NCI-H82 treated with DMSO at 0.1 percent for 48 hours (cell line): ENCODE data around the gene ASB2.

ENCODE experiments used
- DNase-seq: peaks from one replicate; lab custom pipeline; 2025; ENCODE audit not compliant: unreplicated experiment; lab: John Stamatoyannopoulos, UW

Gene ASB2

DNA sequence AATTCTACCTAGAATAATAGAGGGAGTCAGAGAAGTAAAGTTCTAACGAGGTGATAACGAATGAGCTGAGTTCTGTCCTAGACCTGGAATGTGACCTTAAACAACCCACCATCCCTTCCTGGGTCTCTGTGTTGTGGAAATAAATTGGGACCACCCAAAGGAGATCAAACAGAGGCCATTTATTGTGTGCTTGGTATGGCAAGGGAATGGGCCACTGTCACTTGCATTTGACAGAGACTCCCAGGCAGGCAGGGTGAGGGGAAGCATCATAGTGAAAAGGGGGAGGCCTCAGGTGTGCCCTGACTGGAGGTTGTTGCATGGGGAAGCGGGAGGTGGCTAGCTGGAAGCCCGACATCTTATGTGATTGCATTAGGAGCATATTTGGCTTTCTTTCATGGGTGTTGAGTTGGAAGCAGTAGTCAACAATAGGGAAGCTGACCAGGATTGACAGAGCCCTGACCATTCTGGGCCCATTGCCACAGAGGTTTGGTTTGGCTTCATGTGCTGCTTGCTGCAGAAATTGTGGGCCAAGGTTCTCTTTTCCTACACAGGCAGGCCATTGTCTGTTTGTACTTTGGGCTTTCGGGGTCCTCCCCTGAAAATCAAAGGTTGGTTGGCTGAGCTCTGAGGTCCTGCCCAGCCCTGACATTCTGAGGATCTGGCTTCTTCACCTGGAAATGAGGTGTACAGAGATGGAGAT, 66.8 kb downstream of the ASB2 start:
- no peak for DNase-seq

DNA sequence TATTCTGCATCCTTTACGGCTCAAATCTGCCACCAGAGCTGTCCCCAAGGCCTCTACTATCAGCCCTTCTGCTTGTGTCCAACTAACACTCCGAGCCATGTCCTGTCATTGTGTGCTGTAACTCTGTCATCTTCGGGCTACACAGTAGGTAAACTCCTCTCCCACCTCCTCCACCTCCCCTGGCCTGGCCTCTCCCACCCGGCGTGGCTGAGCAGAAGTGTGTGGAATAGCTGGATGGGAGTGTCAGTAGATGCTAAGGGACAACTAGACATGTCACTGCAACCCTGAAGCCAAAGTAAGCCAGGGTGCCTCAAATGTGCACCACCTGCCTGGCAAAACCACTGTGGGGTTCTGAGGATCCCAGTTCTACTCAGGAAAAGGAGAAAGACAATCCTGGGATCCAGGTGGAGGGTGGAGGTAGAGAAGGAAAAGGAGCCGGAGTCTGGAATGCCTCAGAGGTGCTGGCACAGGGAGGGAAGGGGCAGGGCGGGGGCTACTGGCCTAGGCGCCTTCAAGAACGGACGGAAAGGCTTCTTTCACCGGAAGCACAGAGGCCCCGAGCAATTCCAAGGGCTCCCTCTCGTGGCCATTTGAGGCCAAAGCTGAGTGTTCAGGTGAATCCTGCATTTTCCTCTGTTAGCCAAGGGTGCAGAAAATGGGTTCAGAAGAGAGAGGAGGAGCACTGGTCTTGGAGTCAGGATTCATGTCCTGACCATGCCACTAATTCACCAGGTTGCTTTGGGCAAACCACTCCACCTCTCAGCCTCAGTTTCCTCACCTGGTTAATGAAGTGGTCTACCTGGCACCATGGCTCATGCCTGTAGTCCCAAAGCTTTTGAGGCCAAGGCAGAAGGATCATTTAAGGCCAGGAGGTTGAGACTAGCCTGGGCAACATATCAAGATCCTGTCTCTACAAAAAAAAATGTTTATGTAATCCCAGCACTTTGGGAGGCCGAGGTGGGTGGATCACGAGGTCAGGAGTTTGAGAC, 69.7 kb downstream of the ASB2 start:
- DNase-seq: peak; percentile 14

DNA sequence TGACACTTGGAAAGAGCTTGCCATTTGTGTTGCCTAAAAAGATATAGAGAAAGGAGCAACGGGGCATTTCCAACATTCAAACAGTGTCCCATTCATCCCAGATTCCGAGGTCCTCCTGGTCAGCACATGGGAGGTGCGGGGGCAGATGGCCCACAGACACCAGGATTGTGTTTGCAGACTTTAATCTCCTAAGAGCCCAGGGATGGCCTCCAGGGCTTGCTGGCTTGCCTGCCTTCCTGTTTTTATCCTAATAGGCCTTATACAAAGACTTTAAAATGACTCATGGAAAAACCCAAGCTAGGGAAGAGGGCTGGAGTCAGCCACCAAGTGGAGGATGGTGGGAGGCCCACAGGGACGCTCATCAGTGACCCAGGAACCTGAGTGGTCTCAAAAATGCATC, 70.7 kb downstream of the ASB2 start:
- peak; percentile 17 for DNase-seq

DNA sequence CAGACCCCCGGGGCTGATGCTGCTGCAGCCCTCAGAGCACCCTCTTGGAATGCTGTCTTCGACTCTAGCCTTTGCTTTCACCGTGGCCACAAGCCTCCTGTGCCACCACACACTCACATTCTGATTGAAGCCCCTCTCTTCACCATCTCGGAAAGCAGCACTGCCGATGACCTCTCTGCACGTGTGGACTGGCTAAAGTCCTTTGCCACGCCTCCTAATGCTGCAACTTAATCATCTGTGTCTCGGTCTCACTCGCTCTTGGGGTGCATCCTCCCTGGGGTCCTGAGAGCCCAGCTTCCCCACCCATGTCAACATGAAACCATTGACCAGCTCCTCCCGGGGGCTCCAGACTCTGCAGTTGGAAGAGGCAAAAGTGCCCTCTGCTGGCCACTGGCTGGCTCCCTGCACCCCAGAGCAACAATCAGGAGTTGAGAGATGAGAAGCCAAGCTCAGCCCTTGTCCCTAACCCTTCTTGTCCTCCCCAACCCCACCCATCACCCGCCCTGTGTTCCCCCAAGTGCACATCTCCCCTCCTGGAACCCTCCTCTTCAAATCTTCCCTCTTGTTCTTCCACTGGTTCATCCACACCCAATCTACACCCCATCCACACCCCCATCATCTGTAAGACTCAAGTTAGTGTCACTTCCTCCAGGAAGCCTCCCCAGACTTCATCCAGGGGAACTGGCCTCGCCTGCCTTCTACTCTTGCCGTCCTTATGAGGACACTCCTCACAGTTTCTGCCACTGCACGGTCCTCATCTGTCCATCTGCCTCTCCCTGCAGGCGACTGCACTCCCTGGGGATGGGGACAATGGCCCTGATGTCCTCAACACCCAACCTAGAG, 72.8 kb downstream of the ASB2 start:
- no peak for DNase-seq

DNA sequence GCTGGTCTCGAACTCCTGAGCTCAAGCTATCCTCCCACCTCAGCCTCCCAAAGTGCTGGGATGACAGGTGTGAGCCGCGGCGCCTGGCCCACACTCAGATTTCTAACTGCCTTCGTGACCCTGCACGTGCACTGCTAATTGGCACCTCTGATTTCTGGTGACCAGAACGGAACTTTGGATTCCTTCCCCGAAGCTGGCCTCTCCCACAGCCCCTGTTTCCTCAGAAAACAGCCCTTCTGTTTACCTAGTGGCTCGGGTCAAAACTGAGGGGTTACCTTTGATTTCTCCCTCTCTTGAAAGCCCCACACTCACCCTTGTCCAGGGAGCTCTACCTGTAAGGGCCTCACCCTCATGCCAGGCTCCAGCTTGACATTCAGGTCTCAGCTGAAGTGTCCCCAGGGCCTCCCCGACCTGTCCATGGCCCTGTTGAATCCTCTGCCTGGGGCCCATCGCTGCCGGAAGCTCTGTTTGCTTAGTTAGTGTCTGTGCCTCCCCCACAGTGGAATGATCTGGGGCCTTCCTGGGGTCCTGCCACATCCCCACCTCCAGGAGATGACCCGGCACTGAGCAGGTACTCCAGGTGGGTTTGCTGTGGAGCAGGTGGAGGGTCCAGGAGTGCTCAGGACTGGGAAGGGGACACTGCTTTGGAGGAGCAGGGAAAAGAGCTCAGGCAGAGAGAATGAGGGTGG, 73.6 kb downstream of the ASB2 start:
- DNase-seq: no peak

DNA sequence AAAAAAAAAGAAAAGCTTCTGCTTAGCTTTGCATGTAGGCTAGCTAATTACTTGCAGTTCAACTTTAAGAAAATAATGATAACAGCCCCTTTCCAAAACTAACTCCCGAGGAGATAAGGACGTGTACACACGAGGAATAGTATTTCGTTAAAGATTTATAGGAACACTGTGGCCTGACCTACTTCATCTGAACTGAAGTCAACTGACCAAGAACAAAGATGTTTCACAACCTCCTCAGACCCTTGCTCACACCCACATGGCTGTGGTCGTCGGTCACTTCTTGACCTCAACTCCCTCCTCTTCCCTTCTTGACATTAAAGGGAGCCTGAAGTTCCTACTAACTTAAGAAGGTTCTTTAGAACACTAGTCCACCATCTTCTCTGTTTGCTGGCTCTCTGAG, 74.6 kb downstream of the ASB2 start:
- DNase-seq: no peak

DNA sequence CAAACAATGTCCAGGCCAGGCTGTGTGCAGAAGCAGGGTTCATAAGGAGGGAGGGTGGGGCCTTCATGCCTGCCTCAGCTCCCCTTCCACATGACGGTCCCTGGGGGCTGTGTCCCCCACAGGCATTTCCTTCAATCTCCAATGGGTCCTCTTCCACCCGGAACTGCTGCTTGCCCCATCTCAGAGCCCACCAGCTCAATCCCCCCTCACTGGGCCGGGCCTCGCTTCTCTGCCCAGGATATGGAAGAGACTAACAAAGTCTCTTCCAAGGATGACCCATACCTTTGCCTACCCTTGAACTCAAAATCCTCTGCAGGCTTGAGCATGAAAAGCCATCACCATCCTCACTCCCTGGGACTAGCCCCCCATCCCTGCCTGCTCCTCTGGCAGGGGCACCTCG, 77.6 kb downstream of the ASB2 start:
- DNase-seq: no peak

DNA sequence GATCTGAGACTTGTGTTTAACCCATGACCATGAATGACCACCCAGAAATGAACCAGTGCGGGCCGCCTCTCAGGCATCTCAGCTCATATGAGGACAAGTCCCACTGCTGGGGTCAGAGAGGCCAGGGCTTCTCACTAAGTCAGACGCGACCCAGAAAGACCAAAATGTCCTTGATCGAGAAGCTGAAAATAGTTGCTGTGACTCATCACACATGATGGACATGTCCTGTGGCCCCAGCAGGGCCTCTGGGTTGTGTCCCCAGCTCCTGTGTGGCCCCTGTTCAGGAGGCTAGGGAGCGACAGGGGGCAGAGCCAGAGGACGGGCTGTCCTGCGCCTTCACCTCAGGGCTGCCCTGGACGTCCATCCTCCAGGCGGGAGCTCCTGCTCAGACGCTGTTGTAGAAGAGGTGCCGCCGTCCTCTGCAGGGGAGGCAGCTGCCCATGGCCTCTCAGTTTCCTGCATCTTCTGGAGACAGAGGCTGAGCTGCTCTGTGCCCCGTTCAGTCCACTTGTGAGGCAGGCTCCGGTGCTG, 78.2 kb downstream of the ASB2 start:
- DNase-seq: no peak

DNA sequence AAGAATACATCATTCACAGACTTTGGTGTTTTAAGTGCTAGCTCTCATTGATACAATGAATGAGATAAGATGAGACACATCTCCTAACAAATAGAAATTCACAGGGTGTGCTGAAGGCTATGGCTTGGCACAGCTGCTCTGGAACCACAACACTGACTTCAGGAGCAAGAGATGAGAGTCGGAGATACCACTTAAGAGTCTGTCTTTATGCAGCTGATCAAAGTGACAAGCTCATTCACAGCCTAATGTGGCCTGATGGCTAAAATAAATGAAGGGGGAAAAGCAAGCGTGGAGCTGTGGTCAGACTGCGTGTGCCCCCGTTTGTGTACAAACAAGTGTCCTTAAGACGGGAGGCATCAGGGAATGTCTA, 78.9 kb downstream of the ASB2 start:
- DNase-seq: no peak

DNA sequence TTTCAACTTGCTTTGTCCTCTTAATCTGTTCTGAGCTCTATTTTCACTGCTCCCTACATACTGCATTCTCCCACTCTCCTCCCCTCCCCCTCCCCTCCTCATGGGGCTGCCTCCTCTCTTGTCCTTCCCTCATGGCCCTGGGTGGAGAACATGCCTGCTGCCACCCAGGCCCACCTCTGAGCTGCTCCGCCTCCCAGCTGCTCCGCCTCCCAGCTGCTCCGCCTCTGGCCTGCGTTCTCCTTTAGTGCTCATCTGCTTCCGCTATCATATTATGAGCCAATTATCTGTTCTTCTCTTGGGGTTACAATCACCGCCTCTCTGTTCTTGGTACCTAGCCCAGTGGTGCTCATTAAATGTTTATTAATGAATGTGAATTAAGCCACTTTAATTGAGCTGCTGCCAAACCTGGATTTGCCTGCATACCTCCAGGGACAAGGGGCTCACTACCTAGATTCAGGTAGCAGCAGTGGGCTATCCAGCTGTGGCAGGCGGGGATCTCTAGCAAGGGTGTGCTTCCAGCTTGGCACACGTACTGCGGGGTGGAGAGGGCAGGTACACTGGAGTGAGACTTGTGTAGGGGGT, 81.3 kb downstream of the ASB2 start:
- DNase-seq: peak; percentile 49

DNA sequence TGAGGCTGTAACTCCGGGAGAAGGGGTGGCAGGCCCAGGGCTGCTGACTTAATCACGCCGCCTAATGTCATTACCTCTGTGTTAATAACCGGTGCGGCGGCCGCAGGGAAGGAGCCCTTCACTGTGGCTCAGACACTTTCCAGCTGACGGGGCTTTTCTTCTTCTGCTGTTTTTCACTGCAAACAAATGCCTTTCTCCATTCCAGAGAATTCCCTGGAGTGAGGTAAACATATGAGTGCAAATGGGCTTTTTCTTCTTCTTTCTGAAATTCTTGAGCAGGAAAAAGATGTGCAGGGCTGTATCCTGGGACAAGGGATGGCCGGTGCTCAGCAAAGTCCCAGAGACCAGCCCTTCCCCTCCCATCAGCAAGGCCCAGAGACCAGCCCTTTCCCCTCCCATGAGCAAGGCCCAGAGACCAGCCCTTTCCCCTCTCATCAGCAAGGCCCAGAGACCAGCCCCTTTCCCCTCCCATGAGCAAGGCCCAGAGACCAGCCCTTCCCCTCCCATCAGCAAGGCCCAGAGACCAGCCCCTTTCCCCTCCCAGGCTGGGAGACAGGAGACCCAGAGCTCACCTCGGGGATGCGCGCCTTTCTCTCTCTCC, 82.6 kb downstream of the ASB2 start:
- DNase-seq: peak; percentile 22

DNA sequence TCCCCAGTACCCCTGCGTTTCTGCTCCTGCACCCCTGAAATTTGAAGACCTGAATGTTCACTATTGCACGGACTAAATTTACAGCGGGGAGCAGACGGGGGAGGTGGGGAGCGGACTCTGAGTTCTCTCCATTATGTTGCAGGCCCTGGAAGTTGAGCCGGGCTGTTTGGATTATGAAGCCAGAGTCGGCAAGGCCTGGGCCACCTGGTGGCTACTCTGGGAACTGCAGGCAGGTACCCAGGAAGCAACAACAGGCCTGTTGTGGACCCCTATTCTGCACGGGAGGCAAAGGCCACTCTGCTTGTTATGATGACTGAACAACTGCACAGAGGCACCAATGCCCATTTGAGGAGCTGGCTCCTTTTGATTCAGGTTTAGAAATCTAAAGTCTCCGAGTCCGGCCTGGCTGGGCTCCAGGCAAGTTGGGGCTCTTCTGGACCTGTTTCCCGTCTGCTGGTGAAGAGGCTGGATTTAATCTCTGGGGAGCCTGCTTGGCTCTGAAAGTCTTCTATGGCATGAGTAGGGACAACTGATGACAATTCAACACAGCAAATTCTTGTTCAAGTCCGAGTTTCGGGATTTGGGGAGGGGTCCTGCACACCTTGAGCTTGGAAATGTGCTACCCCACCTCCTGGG, 83.3 kb downstream of the ASB2 start:
- no peak for DNase-seq

DNA sequence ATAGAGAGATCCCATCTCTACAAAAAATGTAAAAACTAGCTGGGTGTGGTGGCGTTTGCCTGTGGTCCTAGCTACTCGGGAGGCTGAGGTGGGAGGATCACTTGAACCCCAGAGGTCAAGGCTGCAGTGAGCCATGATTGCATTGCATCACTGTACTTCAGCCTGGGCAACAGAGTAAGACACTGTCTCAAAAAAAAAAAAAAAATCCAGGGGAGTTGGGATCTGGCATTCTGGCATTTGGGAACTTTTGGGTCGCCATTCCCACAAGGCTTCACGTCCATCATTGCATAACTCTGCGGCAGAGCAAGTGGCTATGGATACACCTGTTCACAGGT, 83.9 kb downstream of the ASB2 start:
- no peak for DNase-seq

DNA sequence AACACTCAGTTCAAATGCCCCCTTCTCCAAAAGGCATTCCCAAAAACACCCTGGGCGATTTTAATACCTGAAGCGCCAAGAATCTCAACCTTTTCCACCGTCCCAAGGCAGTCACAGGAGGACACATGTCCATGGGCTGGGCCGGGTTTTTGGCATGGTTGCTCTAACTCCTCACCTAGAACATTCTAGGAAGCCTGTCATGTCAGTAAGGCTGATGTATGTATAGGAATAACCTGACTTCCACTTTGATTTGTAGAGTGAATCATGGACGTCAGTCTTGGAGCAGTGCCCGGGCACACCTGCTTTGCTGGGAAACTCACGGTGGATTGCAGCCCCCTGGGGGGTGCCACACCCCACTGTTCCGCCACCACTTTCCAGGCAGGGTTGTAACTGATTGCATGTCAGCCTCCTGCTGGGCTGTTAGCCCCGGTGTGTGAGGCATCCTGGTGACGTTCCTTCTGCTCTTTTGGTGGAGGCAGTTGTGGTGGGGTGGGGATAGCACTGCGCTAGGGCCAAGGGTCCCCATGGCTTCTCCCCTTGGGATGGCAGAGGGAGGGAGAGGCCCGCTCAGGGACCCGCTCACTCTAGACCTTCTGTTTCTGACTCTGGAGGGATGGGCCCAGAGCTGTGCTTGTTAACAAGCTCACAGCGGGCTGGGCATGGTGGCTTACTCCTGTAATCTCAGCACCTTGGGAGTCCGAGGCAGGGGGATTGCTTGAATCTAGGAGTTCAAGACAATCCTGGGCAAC, 84.4 kb downstream of the ASB2 start:
- no peak for DNase-seq

DNA sequence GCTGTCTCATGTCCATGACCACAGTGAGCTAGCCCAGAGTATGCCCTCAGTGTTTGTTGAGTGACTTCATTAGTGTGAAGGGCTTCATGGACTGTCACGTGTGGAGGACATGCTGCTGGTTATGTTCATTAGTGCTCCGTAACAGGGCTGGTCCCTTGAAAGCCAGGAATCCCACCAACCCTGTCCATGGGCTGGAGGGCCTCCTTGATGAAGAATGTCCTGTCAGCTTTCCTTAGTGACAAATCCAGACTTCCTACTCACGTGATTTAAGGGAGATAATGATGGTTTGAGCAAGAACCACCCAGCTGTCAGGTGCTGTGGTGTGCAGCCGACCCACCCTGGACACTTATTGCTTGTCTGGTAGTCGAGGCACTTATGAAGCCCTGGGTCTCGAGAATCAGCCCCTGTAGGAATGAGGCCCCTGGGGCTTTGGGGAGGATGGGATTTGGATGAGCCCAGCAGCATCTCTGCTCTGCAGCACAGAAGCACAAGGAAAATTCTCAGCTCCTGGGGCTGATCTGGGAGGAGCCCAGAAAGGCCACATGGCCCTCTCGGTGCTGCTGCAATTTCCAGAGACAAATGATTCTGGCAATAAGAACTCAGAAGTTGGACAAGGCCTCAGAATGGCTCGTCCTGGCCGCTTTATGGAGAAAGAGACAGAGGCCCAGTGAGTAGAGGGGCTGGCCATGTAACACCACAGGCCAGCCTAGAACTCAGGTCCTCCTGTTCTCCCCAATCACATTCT, 86.5 kb downstream of the ASB2 start:
- DNase-seq: no peak

DNA sequence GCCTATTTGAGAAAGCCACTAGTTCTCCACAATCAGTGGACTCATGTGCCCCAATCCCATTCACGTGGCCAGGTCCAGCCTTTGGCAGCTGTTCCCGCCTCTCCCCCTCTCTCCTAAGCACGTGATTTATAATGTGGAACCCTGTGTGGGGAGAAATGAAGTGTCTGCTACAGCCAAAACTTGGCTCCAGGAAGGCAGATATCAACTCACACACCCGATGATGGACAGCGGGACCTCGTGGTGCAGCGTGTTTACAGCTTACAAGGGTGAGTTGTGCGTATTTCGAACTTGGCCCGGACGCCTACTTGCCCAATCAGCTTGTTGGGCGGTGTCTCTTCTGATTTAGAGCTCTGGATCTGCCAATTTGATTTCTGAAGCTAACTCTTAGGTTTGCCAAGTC, 87.4 kb downstream of the ASB2 start:
- DNase-seq: no peak

DNA sequence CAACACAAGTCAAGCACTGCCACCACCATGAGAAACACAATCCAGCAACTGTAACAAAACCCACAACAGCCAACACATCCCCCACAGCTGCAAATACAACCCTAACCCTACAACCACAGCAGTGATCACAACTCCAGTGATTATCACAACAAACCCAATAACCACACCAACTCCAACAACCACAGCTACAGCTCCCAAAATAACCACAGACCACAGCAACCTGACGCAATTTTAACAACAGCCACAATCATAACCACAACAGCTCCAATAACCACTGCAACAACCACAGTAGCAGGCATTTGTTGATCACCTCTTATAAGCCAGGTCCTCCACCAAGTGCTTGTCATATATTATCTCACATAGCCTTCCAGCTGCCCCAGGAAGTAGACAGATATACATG, 91.4 kb downstream of the ASB2 start:
- DNase-seq: no peak
